ENCODE data around the gene GHRL. TPM values are rescaled to one million over a fixed set of nuclear protein-coding genes. Genes with fewer than 3 reads are reported as not detected.
"Not testable (repeated sequence)": the region's sequence is repeated elsewhere in the genome, so short reads cannot be mapped to it uniquely, and the experiment has no call there.

GHRL gene
- total RNA-seq, 1 donor from 2014 or later: not detected

DNA sequence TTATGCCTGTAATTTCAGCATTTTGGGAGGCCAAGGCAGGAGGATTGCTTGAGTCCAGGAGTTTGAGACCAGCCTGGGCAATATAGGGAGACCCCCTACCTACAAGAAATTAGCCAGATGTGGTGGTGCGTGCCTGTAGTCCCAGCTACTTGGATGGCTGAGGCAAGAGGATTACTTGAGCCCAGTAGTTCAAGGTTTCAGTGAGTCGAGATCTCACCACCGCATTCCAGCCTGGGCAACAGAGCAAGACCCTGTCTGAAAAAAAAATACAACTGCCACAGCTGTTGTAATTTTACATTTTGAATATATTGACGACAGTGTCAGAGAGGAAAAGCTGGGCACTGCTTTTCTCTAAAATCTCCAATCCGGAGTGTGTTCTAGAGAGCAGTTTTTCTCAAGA lies 23.3 kb downstream of the GHRL start:
- H3K4me3 ChIP-seq (ENCODE audit: low read depth, low read length): no peak overlapping the region
- no peak for DNase-seq (ENCODE audit: low read depth)
- TF ChIP-seq, protein P1, sequence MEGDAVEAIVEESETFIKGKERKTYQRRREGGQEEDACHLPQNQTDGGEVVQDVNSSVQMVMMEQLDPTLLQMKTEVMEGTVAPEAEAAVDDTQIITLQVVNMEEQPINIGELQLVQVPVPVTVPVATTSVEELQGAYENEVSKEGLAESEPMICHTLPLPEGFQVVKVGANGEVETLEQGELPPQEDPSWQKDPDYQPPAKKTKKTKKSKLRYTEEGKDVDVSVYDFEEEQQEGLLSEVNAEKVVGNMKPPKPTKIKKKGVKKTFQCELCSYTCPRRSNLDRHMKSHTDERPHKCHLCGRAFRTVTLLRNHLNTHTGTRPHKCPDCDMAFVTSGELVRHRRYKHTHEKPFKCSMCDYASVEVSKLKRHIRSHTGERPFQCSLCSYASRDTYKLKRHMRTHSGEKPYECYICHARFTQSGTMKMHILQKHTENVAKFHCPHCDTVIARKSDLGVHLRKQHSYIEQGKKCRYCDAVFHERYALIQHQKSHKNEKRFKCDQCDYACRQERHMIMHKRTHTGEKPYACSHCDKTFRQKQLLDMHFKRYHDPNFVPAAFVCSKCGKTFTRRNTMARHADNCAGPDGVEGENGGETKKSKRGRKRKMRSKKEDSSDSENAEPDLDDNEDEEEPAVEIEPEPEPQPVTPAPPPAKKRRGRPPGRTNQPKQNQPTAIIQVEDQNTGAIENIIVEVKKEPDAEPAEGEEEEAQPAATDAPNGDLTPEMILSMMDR (conservative IDR thresholded peaks at IDR 0.05; ENCODE audit: low read depth, low read length): no peak

DNA sequence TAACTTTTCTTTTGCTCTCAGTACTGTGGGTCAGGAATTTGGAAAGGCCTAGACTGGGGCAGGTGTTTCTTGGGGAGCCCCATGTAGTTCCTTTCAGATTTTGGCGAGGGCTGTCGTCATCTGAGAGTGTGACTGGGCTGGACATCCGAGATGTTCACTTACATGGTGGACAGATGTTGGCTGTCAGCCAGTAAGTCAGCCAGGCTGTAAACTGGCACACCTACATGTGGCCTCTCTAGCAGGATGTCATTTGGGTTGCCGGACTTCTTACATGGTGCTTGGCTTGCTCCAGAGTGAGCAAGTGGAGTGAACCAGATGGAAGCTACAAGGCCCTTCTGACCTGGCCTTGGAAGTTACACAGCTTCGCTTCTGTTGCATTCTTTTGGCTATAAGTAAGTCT lies 23.8 kb downstream of the GHRL start:
- TF ChIP-seq, protein P1 (conservative IDR thresholded peaks at IDR 0.05; ENCODE audit: low read depth, low read length): no peak
- DNase-seq (ENCODE audit: low read depth): no peak
- H3K4me3 ChIP-seq (ENCODE audit: low read depth, low read length): no peak overlapping the region

DNA sequence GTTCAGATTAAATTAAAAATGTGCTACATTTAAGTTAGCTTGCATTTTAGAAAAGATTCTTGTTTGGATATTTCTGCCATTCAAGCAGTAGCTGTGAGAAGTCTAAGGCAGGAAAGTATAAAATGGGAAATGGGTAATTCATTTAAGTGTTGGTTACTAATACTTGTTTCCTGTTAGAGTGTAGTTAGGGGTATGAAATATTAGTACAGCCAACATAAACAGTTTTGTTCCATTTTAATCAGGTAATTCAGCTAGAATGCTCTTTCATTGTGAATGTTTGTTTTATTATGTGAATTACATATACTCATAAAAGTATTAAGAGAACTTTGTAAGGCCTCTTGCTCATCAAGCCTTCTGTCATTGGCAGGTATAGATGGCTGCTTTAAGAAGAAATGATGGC lies 24.6 kb downstream of the GHRL start:
- DNase-seq (ENCODE audit: low read depth): no peak
- H3K4me3 ChIP-seq (ENCODE audit: low read depth, low read length): no peak overlapping the region
- TF ChIP-seq, protein P1 (conservative IDR thresholded peaks at IDR 0.05; ENCODE audit: low read depth, low read length): no peak

DNA sequence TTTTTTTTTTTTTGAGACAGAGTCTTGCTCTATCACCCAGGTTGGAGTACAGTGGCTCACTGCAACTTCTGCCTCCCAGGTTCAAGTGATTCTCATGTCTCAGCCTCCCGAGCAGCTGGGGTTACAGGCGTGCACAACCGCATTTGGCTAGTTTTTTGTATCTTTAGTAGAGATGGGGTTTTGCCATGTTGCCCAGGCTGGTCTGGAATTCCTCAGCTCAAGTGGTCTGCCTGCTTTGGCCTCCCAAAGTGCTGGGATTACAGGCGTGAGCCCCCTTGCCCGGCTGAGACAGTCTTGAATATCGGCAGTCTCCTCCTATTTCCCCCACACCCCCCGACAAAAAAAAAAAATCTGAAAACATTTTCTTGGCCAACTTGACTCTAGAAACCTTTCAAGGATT lies 25.8 kb downstream of the GHRL start:
- H3K4me3 ChIP-seq (ENCODE audit: low read depth, low read length); DNase-seq (ENCODE audit: low read depth): not testable (repeated sequence)

DNA sequence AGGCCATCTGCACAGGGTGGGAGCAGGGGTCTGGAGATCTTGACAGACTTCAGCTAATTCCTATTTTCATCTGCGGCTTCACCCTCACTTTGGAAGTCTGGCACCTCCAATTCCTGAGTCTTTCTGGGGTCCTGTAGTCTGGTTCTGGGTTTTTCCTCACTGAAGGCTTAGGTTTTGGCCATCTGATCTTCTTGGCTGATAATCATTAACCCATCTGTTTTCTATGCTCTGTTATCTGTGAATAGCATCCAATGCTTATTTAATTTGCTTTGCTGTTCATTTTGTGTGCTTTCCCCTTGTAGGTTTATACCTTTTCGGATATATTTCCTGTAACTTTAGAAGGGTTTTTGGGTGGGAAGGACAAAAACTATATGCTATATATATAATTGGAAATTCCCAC lies 26.9 kb downstream of the GHRL start:
- TF ChIP-seq, protein P1 (conservative IDR thresholded peaks at IDR 0.05; ENCODE audit: low read depth, low read length): no peak
- DNase-seq (ENCODE audit: low read depth): no peak
- H3K4me3 ChIP-seq (ENCODE audit: low read depth, low read length): no peak overlapping the region

DNA sequence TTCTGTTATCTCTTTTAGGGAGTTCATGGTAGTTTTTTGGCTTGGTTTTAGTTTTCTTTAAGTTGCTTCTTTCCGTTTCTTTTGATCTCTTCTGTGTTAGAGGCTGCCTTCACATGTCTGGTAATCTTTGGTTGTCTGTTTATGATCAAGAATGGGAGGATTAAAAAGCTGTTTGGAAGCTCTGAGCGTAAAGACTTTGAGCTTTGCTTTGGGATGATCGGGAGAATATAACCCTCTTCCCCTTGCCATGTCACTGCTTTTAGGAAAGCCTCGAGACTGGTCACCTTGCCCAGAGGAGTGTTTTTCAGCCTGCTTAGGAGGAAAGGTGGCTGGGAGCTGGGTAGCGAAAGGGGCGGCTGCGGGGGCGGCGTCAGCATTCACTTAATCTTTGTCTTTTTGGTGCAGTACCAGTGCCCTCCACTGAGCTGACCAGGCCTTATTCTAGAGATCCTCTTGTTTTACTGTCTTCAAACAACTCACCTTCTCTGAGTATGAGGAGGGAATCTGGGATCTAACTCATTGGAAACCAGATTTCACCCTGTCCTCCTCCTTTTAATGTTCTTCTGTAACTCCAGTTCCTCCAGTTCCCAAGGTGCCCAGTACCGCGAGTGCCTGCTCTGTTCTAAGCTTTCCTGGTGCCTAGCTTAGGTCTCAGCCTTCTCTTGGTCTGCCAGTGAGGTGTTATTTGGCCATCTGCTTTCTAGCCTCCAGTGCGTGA lies 28.9 kb downstream of the GHRL start:
- H3K4me3 ChIP-seq (ENCODE audit: low read depth, low read length): no peak overlapping the region
- TF ChIP-seq, protein P1 (conservative IDR thresholded peaks at IDR 0.05; ENCODE audit: low read depth, low read length): peak; percentile 47
- no peak for DNase-seq (ENCODE audit: low read depth)

DNA sequence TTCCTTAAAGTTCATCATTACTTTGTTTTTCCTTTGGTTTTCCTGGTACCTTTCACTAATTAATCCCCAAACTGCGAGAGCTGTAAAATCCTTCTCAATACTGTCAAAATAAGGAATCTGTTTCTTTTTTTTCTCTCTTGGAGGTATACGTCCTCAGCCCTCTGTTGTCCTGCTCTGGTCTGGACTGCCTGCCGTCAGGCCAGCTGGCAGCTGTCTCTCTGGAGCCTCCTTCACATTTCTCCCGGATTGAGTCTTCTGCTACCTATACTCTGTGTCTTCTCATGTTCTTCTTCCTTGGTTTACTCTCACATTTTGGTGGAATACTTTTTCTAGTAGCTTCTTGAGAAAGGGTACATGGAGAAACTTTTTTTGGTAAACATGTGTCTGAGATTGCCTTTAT lies 30.7 kb downstream of the GHRL start:
- no peak for DNase-seq (ENCODE audit: low read depth)
- H3K4me3 ChIP-seq (ENCODE audit: low read depth, low read length): no peak overlapping the region

More for the DNA sequence above, 30.7 kb downstream of the GHRL start:
- TF ChIP-seq, protein P1 (conservative IDR thresholded peaks at IDR 0.05; ENCODE audit: low read depth, low read length): no peak

Measured in epithelial cell of proximal tubule (primary cell).